Endothelial cell of umbilical vein (primary cell): ENCODE measurements around the gene TEC.

Experiments
- CTCF ChIP-seq, 2 donors: IDR thresholded peaks; 1 replicate in 1 of 2; 2 replicates in 1 of 2; pipeline ENCODE4 v1.5.1; 2011; ENCODE audit warnings: low read length in 2 of 2, mild to moderate bottlenecking in 2 of 2, moderate library complexity in 2 of 2, control low read depth in 1 of 2, inconsistent platforms in 1 of 2, low read depth in 1 of 2; ENCODE audit not compliant: insufficient read depth in 1 of 2; ENCODE audit errors: extremely low read depth in 1 of 2
- EZH2 ChIP-seq: IDR thresholded peaks from 2 replicates; pipeline ENCODE4 v1.6.1; 2012; ENCODE audit warnings: borderline replicate concordance, low read depth, mild to moderate bottlenecking, moderate library complexity, low read length, inconsistent platforms; ENCODE audit not compliant: severe bottlenecking
- FOS ChIP-seq: IDR thresholded peaks from 2 replicates; pipeline ENCODE4 v1.6.1; 2011; ENCODE audit warnings: mild to moderate bottlenecking, low read length, moderate library complexity, borderline replicate concordance; ENCODE audit not compliant: insufficient read depth
- GATA2 ChIP-seq: IDR thresholded peaks from 2 replicates; pipeline ENCODE4 v1.7.0; 2011; ENCODE audit warnings: low read depth, mild to moderate bottlenecking, moderate library complexity, mixed read lengths, low read length; ENCODE audit not compliant: insufficient read length, insufficient read depth
- MAX ChIP-seq: IDR thresholded peaks from 2 replicates; pipeline ENCODE4 v1.6.1; 2011; ENCODE audit not compliant: insufficient read depth, insufficient read length
- POLR2A ChIP-seq: IDR thresholded peaks from 2 replicates; pipeline ENCODE4 v1.6.1; 2012; ENCODE audit warnings: low read depth, mild to moderate bottlenecking, control low read depth, low read length
- POLR2AphosphoS5 ChIP-seq: IDR thresholded peaks from 2 replicates; pipeline ENCODE4 v1.6.1; 2012; ENCODE audit warnings: low read depth, mild to moderate bottlenecking, control low read depth, low read length, moderate library complexity; ENCODE audit not compliant: insufficient read depth

DNA sequence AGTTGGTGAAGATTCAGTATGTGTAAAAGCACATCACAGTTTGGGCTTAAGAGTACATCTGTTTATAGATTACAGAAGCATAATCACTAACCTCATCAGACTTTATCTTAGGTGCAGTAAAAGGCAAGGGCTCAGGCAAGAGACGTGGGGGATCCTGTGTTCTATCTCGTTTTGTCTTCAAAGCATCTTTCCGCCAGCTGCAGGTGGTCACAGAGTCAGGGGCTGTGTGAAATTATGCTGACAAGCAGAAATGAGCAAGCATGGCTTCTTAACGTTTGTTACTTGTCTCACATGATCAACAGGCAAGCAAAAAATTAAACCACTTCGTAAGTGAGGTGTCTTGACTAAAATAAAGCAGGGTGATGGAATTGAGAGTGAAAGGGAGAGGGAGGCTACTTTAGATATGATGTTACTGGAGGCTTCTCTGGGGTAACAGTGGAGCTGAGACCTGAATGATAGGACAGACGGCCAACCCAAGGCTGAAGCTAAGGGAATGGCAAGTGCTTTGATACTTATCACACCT lies 1.4 kb upstream of the TEC start:
- TF ChIP-seq EZH2, result no peak
- TF ChIP-seq CTCF (IDR thresholded peaks at IDR 0.05; ENCODE audit: extremely low read depth in 1 of 2, insufficient read depth in 1 of 2, low read depth in 1 of 2, low read length in 2 of 2), result no peak
- no peak for TF ChIP-seq POLR2AphosphoS5
- TF ChIP-seq POLR2A, result no peak
- TF ChIP-seq MAX, result no peak
- TF ChIP-seq FOS, result no peak
- no peak for TF ChIP-seq GATA2
